HEK293 (cell line): ENCODE data around the gene SCN11A.

ENCODE experiments used
- GLIS2 ChIP-seq: fragments of 450-650 bp; formaldehyde crosslinking; IDR thresholded peaks from 2 replicates; pipeline ENCODE4 v1.5.1; 2016; ENCODE audit warnings: missing biosample characterization, missing genetic modification characterization
- HOXA7 ChIP-seq: sonication (generic); formaldehyde crosslinking; IDR thresholded peaks from 2 replicates; pipeline ENCODE4 v1.8.1; 2022; ENCODE audit warnings: missing genetic modification reagents, borderline replicate concordance
- MYNN ChIP-seq: fragments of 450-650 bp; formaldehyde crosslinking; IDR thresholded peaks from 2 replicates; pipeline ENCODE4 v1.5.1; 2016; ENCODE audit warnings: missing biosample characterization, missing genetic modification characterization, borderline replicate concordance
- YY1 ChIP-seq: fragments of 450-650 bp; formaldehyde crosslinking; IDR thresholded peaks from 2 replicates; pipeline ENCODE4 v1.5.1; 2018; ENCODE audit warnings: missing biosample characterization, missing genetic modification characterization
- ZBTB1 ChIP-seq: fragments of 450-650 bp; formaldehyde crosslinking; IDR thresholded peaks from 2 replicates; pipeline ENCODE4 v1.5.1; 2016; ENCODE audit warnings: missing biosample characterization, missing genetic modification characterization
- ZNF274 ChIP-seq, 2 experiments: fragments of 200-500 bp in 1 of 2; fragments of 450-650 bp in 1 of 2; sonication (Bioruptor generic) in 1 of 2; formaldehyde crosslinking in 1 of 2; IDR thresholded peaks; 2 replicates each; pipeline versions ENCODE4 v1.5.1 to v1.6.1; 2014 to 2016; ENCODE audit warnings: borderline replicate concordance in 1 of 2, inconsistent platforms in 1 of 2, low read length in 1 of 2, missing biosample characterization in 1 of 2, missing genetic modification characterization in 1 of 2
- ZNF76 ChIP-seq: fragments of 450-650 bp; formaldehyde crosslinking; IDR thresholded peaks from 2 replicates; pipeline ENCODE4; 2016; ENCODE audit warnings: low read depth, missing biosample characterization, missing genetic modification characterization, borderline replicate concordance
- TF ChIP-seq, protein P1 (sequence below): fragments of 450-650 bp; formaldehyde crosslinking; IDR thresholded peaks from 2 replicates; pipeline ENCODE4 v1.5.1; 2016; ENCODE audit warnings: missing biosample characterization, missing genetic modification characterization
- TF ChIP-seq, protein P2 (sequence below): fragments of 450-650 bp; formaldehyde crosslinking; IDR thresholded peaks from 2 replicates; pipeline ENCODE4 v1.5.1; 2016; ENCODE audit warnings: missing biosample characterization, missing genetic modification characterization

DNA sequence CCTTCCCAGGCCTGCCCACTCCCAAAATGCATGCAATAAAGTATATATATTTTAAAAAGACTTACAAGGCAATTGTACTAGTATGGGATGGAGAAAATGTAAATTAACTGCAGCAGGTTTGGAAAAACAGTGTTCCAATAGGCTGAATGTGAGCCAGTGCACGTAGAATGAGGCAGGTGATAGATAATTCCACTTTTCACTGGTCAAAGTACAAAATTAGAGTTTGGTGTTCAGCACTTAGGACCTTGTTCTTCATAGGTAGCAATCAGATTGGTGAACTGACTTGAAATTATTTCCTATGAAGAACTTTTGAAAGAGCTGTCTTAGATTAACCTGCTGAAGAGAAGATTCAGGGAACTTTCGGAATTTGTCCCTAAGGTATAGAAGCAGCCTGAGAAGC lies 2.0 kb upstream of the SCN11A start:
- TF ChIP-seq ZBTB1 (tag by site-specific recombination): no peak
- TF ChIP-seq, protein P1, sequence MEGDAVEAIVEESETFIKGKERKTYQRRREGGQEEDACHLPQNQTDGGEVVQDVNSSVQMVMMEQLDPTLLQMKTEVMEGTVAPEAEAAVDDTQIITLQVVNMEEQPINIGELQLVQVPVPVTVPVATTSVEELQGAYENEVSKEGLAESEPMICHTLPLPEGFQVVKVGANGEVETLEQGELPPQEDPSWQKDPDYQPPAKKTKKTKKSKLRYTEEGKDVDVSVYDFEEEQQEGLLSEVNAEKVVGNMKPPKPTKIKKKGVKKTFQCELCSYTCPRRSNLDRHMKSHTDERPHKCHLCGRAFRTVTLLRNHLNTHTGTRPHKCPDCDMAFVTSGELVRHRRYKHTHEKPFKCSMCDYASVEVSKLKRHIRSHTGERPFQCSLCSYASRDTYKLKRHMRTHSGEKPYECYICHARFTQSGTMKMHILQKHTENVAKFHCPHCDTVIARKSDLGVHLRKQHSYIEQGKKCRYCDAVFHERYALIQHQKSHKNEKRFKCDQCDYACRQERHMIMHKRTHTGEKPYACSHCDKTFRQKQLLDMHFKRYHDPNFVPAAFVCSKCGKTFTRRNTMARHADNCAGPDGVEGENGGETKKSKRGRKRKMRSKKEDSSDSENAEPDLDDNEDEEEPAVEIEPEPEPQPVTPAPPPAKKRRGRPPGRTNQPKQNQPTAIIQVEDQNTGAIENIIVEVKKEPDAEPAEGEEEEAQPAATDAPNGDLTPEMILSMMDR: no peak
- TF ChIP-seq MYNN (tag by site-specific recombination): no peak
- no peak for TF ChIP-seq GLIS2 (tag by site-specific recombination)
- no peak for TF ChIP-seq ZNF76 (tag by site-specific recombination)
- no peak for TF ChIP-seq HOXA7
- TF ChIP-seq, protein P2, sequence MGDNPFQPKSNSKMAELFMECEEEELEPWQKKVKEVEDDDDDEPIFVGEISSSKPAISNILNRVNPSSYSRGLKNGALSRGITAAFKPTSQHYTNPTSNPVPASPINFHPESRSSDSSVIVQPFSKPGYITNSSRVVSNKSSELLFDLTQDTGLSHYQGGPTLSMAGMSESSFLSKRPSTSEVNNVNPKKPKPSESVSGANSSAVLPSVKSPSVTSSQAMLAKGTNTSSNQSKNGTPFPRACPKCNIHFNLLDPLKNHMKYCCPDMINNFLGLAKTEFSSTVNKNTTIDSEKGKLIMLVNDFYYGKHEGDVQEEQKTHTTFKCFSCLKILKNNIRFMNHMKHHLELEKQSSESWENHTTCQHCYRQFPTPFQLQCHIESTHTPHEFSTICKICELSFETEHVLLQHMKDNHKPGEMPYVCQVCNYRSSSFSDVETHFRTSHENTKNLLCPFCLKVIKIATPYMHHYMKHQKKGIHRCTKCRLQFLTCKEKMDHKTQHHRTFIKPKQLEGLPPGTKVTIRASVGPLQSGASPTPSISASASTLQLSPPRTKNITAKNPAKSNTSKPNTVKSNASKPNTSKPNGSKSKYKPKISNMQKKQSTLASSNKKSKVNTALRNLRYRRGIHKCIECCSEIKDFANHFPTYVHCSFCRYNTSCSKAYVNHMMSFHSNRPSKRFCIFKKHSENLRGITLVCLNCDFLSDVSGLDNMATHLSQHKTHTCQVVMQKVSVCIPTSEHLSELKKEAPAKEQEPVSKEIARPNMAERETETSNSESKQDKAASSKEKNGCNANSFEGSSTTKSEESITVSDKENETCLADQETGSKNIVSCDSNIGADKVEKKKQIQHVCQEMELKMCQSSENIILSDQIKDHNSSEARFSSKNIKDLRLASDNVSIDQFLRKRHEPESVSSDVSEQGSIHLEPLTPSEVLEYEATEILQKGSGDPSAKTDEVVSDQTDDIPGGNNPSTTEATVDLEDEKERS (tag by site-specific recombination): no peak
- TF ChIP-seq YY1: no peak
- no peak for TF ChIP-seq ZNF274 (IDR thresholded peaks at IDR 0.05; ENCODE audit: low read length)
- TF ChIP-seq ZNF274 (tag by site-specific recombination; IDR thresholded peaks at IDR 0.05; ENCODE audit: borderline replicate concordance): no peak
